Testis (tissue), 2 donors: ENCODE measurements around the gene PPIL6.

ENCODE experiments used
- POLR2A ChIP-seq: fragments of 450-650 bp; IDR thresholded peaks from one replicate; pipeline ENCODE4 v1.6.1; 2017; ENCODE audit warnings: antibody characterized with exemption, mild to moderate bottlenecking, moderate library complexity
- TF ChIP-seq, protein P1 (sequence below), 3 experiments: fragments of 450-650 bp in 2 of 3; fragments of 200-600 bp in 1 of 3; sonication (generic) in 1 of 3; IDR thresholded peaks; one replicate each; pipeline ENCODE4 v1.5.1; 2016 to 2019; ENCODE audit warnings: antibody characterized with exemption in 3 of 3, mild to moderate bottlenecking in 2 of 3, moderate library complexity in 1 of 3

DNA sequence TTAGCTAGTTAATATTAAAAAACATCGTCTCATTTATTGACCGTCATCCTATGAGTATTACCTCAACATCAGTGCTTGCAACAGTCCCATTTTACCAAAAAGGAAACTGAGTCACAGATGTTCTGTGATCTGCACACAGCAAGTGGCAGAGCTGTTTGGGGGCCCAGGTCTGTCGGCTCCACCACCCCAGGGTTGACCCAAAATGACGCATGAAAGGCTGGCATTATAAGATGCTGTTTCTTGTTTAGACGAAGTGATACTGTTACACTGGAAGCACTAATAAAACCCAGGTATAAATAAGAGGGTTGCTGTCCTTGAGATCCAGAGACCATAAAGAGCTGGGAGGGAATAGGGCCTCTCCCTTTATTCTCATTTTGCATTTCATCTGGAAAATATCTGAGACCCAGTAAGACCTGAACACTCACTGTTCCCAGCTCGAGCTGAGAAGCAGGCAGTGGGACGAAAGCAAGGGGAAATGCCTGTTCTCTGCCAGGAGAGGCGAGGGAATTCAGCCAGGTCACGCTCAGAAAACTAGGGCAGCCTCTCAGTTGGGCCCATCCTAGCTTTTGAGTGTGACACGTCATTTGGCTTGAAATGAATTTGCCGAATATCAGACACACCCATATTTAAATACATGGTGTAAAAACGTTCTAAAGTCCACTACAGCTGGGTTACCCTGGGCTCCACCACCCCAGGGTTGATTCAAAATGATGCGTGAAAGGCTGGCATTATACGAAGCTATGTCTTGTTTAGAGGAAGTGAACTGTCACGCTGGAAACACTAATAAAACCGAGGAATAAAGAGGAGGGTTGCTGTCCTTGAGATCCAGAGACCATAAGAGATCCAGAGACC lies 16.5 kb upstream of the PPIL6 start:
- no peak for TF ChIP-seq POLR2A
- TF ChIP-seq, protein P1, sequence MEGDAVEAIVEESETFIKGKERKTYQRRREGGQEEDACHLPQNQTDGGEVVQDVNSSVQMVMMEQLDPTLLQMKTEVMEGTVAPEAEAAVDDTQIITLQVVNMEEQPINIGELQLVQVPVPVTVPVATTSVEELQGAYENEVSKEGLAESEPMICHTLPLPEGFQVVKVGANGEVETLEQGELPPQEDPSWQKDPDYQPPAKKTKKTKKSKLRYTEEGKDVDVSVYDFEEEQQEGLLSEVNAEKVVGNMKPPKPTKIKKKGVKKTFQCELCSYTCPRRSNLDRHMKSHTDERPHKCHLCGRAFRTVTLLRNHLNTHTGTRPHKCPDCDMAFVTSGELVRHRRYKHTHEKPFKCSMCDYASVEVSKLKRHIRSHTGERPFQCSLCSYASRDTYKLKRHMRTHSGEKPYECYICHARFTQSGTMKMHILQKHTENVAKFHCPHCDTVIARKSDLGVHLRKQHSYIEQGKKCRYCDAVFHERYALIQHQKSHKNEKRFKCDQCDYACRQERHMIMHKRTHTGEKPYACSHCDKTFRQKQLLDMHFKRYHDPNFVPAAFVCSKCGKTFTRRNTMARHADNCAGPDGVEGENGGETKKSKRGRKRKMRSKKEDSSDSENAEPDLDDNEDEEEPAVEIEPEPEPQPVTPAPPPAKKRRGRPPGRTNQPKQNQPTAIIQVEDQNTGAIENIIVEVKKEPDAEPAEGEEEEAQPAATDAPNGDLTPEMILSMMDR (IDR thresholded peaks at IDR 0.05): no peak
